GM12878 (cell line): ENCODE measurements around the gene MED31.

Experiments used
- CBX3 ChIP-seq: fragments of 200-600 bp; sonication (generic); IDR thresholded peaks from 2 replicates; pipeline ENCODE4 v1.6.1; 2016; ENCODE audit warnings: low read depth, borderline replicate concordance
- CREB1 ChIP-seq: IDR thresholded peaks from 2 replicates; pipeline ENCODE4 v1.6.1; 2012; ENCODE audit warnings: low read depth, mild to moderate bottlenecking, inconsistent platforms
- CTCF ChIP-seq, 3 experiments: IDR thresholded peaks in 2 of 3; conservative IDR thresholded peaks in 1 of 3; 2 replicates each; pipeline ENCODE4 v1.5.1; 2011; ENCODE audit warnings: low read depth in 3 of 3, low read length in 3 of 3, mild to moderate bottlenecking in 3 of 3, control low read depth in 2 of 3, moderate library complexity in 2 of 3, inconsistent platforms in 1 of 3, mixed read lengths in 1 of 3; ENCODE audit not compliant: control insufficient read depth in 2 of 3, insufficient read depth in 1 of 3; ENCODE audit errors: extremely low read depth in 1 of 3
- EGR1 ChIP-seq, 2 experiments: IDR thresholded peaks; 1 replicate in 1 of 2; 2 replicates in 1 of 2; pipeline ENCODE4 v1.6.1; 2011 to 2012; ENCODE audit warnings: low read depth in 2 of 2, low read length in 2 of 2, borderline replicate concordance in 1 of 2, mild to moderate bottlenecking in 1 of 2, moderate library complexity in 1 of 2
- HCFC1 ChIP-seq: fragments of 150-350 bp; IDR thresholded peaks from 2 replicates; pipeline ENCODE4 v1.6.1; 2014; ENCODE audit warnings: low read length
- JUNB ChIP-seq: IDR thresholded peaks from 2 replicates; pipeline ENCODE4 v1.6.1; 2016; ENCODE audit warnings: antibody characterized with exemption, mild to moderate bottlenecking
- POLR2A ChIP-seq: IDR thresholded peaks from 2 replicates; pipeline ENCODE4 v1.6.1; 2011; ENCODE audit warnings: low read depth, mild to moderate bottlenecking, low read length
- POLR2AphosphoS5 ChIP-seq: IDR thresholded peaks from 2 replicates; pipeline ENCODE4 v1.6.1; 2011; ENCODE audit warnings: mild to moderate bottlenecking, low read length, inconsistent platforms
- USF2 ChIP-seq: IDR thresholded peaks from 2 replicates; pipeline ENCODE4 v1.6.1; 2011; ENCODE audit warnings: low read depth, low read length, improper control_type of control experiment, borderline replicate concordance
- ZBTB40 ChIP-seq: fragments of 450-650 bp; IDR thresholded peaks from 2 replicates; pipeline ENCODE4 v1.6.1; 2016; ENCODE audit warnings: mild to moderate bottlenecking, moderate library complexity, borderline replicate concordance
- ZNF274 ChIP-seq: IDR thresholded peaks from one replicate; pipeline ENCODE4 v1.8.0; 2011; ENCODE audit not compliant: insufficient read length, insufficient read depth
- ZZZ3 ChIP-seq: IDR thresholded peaks from 2 replicates; pipeline ENCODE4 v1.6.1; 2011; ENCODE audit warnings: low read depth; ENCODE audit not compliant: control insufficient read depth, insufficient read length

GRCh38 chr17:6695565-6695964 is 44.2 kb upstream of the MED31 start:
- TF ChIP-seq CTCF (IDR thresholded peaks at IDR 0.05 in 2 of 3, conservative IDR thresholded peaks at IDR 0.05 in 1 of 3; ENCODE audit: control insufficient read depth in 2 of 3, extremely low read depth in 1 of 3, insufficient read depth in 1 of 3, low read depth in 3 of 3, low read length in 3 of 3) = no peak
- TF ChIP-seq POLR2AphosphoS5 = no peak
- TF ChIP-seq ZZZ3 = no peak
- TF ChIP-seq CBX3 = no peak
- TF ChIP-seq ZBTB40 = no peak
- TF ChIP-seq ZNF274 = no peak
- TF ChIP-seq HCFC1 = no peak
- TF ChIP-seq JUNB = no peak
- TF ChIP-seq EGR1 (IDR thresholded peaks at IDR 0.05; ENCODE audit: borderline replicate concordance in 1 of 2, low read depth in 2 of 2, low read length in 2 of 2) = no peak
- TF ChIP-seq USF2 = no peak
- no peak for TF ChIP-seq POLR2A
- no peak for TF ChIP-seq CREB1
